KMS-11 (cell line): ENCODE data around the gene CRYBA2.

Source experiments
- H2AFZ ChIP-seq: fragments of 200-600 bp; sonication (generic); 2 replicates; pipeline ENCODE4 v1.6.1; 2016; ENCODE audit warnings: antibody characterized with exemption, mixed run types, low read depth
- H3K27ac ChIP-seq: fragments of 200-600 bp; sonication (generic); 2 replicates; pipeline ENCODE4 v1.6.1; 2016; ENCODE audit warnings: mild to moderate bottlenecking, mixed run types
- H3K27me3 ChIP-seq: fragments of 200-600 bp; sonication (generic); 2 replicates; pipeline ENCODE4 v1.6.1; 2017; ENCODE audit warnings: mild to moderate bottlenecking, low read depth, mixed run types, moderate library complexity; ENCODE audit not compliant: insufficient read depth
- H3K36me3 ChIP-seq: fragments of 200-600 bp; sonication (generic); 2 replicates; pipeline ENCODE4 v1.6.1; 2017; ENCODE audit warnings: mild to moderate bottlenecking, mixed run types; ENCODE audit not compliant: insufficient read depth
- H3K4me1 ChIP-seq: fragments of 200-600 bp; sonication (generic); 2 replicates; pipeline ENCODE4 v1.6.1; 2016; ENCODE audit warnings: mild to moderate bottlenecking, low read depth, mixed run types; ENCODE audit not compliant: poor library complexity, severe bottlenecking
- H3K4me2 ChIP-seq: fragments of 200-600 bp; sonication (generic); 2 replicates; pipeline ENCODE4 v1.7.0; 2016; ENCODE audit warnings: mild to moderate bottlenecking, mixed run types
- H3K4me3 ChIP-seq: fragments of 200-600 bp; sonication (generic); IDR thresholded peaks from 2 replicates; pipeline ENCODE4 v1.6.1; 2017; ENCODE audit warnings: low read depth, low read length, mixed read lengths; ENCODE audit not compliant: insufficient read depth
- H3K79me2 ChIP-seq: fragments of 200-600 bp; sonication (generic); 2 replicates; pipeline ENCODE4 v1.6.1; 2016; ENCODE audit warnings: low read depth, mixed run types; ENCODE audit not compliant: insufficient read depth
- H3K9ac ChIP-seq: fragments of 200-600 bp; sonication (generic); 2 replicates; pipeline ENCODE4 v1.6.1; 2016; ENCODE audit warnings: mild to moderate bottlenecking, mixed run types
- H4K20me1 ChIP-seq: fragments of 200-600 bp; sonication (generic); 2 replicates; pipeline ENCODE4 v1.6.1; 2016; ENCODE audit warnings: mild to moderate bottlenecking, mixed run types; ENCODE audit not compliant: insufficient read depth
- TF ChIP-seq, protein P1 (sequence below): fragments of 200-600 bp; sonication (generic); conservative IDR thresholded peaks from 2 replicates; pipeline ENCODE4 v1.6.1; 2017; ENCODE audit warnings: low read depth, mild to moderate bottlenecking, antibody characterized with exemption, low read length, moderate library complexity, mixed read lengths

CRYBA2 gene

DNA sequence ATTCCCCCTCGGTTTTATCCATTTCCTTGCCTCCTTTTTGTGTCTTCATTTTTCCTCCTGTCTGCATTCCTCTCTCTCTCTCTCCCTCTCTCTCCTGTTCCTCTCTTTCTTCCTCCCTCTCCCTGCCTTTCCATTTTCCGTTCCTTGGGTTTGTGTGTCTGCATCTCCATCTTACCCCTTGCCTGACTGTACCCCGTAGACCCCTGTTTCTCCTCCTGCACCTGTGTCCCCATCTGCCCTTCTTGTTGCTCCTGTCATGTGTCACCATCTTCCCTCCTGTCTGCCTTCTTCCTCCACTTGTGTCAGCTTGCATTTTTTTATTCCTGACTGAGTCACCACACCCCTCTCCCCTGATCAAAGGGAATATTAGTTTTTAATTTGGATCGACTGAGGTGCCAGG lies 32.0 kb downstream of the CRYBA2 start:
- no peak overlapping the region for H2AFZ ChIP-seq
- no peaks in the 10 kb centered on the region for H3K79me2 ChIP-seq
- TF ChIP-seq, protein P1, sequence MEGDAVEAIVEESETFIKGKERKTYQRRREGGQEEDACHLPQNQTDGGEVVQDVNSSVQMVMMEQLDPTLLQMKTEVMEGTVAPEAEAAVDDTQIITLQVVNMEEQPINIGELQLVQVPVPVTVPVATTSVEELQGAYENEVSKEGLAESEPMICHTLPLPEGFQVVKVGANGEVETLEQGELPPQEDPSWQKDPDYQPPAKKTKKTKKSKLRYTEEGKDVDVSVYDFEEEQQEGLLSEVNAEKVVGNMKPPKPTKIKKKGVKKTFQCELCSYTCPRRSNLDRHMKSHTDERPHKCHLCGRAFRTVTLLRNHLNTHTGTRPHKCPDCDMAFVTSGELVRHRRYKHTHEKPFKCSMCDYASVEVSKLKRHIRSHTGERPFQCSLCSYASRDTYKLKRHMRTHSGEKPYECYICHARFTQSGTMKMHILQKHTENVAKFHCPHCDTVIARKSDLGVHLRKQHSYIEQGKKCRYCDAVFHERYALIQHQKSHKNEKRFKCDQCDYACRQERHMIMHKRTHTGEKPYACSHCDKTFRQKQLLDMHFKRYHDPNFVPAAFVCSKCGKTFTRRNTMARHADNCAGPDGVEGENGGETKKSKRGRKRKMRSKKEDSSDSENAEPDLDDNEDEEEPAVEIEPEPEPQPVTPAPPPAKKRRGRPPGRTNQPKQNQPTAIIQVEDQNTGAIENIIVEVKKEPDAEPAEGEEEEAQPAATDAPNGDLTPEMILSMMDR = no peak
- H4K20me1 ChIP-seq = no peaks in the 10 kb centered on the region
- H3K9ac ChIP-seq = no peak overlapping the region
- H3K36me3 ChIP-seq = no peaks in the 10 kb centered on the region
- peaks cover 26% of the 10 kb centered on the region; the same call in 1 of the 2 replicates for H3K27me3 ChIP-seq
- peaks cover 14% of the 10 kb centered on the region for H3K4me1 ChIP-seq
- no peak overlapping the region for H3K4me3 ChIP-seq
- H3K4me2 ChIP-seq = no peak overlapping the region
- H3K27ac ChIP-seq = no peak overlapping the region

DNA sequence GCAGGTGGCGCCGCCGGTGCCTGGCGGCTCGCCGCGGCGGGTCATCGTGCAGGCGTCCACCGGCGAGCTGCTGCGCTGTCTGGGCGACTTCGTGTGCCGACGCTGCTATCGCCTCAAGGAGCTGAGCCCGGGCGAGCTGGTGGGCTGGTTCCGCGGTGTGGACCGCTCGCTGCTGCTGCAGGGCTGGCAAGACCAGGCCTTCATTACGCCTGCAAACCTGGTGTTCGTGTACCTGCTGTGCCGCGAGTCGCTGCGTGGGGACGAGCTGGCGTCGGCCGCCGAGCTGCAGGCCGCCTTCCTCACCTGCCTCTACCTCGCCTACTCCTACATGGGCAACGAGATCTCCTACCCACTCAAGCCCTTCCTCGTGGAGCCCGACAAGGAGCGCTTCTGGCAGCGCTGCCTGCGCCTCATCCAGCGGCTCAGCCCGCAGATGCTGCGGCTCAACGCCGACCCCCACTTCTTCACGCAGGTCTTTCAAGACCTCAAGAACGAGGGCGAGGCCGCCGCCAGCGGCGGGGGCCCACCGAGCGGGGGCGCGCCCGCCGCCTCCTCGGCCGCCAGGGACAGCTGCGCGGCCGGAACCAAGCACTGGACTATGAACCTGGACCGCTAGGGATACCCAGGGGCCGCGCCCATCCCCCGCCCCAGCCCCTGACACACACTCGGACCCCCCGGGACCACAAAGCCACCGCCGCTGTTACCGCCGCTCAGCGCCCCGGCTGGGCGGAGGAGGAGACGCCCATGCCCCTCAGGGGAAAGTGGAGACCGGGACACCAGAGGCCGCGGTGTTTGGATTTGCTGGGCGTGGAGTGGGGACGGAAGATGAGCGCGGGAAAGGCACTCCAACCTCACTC lies 32.7 kb downstream of the CRYBA2 start:
- H3K79me2 ChIP-seq = no peaks in the 10 kb centered on the region
- H3K27ac ChIP-seq = no peak overlapping the region
- no peak overlapping the region for H3K4me2 ChIP-seq
- TF ChIP-seq, protein P1 = no peak
- peaks cover 26% of the 10 kb centered on the region; the same call in 1 of the 2 replicates for H3K27me3 ChIP-seq
- H3K4me3 ChIP-seq = no peak overlapping the region
- no peaks in the 10 kb centered on the region for H4K20me1 ChIP-seq
- no peaks in the 10 kb centered on the region for H3K36me3 ChIP-seq
- peaks cover 14% of the 10 kb centered on the region for H3K4me1 ChIP-seq
- H3K9ac ChIP-seq = no peak overlapping the region
- no peak overlapping the region for H2AFZ ChIP-seq

DNA sequence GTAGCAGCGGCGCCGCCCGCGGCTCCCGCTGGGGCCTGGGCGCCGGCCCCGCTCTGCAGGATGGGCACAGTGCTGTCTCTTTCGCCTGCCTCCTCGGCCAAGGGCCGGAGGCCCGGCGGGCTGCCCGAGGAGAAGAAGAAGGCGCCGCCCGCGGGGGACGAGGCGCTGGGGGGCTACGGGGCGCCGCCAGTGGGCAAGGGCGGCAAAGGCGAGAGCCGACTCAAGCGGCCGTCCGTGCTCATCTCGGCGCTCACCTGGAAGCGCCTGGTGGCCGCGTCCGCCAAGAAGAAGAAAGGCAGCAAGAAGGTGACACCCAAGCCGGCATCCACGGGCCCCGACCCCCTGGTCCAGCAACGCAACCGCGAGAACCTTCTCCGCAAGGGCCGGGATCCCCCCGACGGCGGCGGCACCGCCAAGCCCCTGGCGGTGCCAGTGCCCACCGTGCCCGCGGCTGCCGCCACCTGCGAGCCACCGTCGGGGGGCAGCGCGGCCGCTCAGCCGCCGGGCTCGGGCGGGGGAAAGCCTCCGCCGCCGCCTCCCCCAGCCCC lies 33.4 kb downstream of the CRYBA2 start:
- Histone ChIP-seq H3K36me3 (no peaks in the 10 kb centered on the region), H3K79me2 (no peaks in the 10 kb centered on the region), H3K9ac (no peak overlapping the region), H3K27ac (no peak overlapping the region), H4K20me1 (no peaks in the 10 kb centered on the region), H3K4me3 (peak overlapping the region; percentile 44), H2AFZ (peak overlapping the region; percentile 71; the same call in 1 of the 2 replicates), H3K4me1 (peaks cover 14% of the 10 kb centered on the region), H3K4me2 (peak overlapping the region; percentile 54), H3K27me3 (peaks cover 26% of the 10 kb centered on the region; the same call in 1 of the 2 replicates)
- TF ChIP-seq, protein P1 = no peak

DNA sequence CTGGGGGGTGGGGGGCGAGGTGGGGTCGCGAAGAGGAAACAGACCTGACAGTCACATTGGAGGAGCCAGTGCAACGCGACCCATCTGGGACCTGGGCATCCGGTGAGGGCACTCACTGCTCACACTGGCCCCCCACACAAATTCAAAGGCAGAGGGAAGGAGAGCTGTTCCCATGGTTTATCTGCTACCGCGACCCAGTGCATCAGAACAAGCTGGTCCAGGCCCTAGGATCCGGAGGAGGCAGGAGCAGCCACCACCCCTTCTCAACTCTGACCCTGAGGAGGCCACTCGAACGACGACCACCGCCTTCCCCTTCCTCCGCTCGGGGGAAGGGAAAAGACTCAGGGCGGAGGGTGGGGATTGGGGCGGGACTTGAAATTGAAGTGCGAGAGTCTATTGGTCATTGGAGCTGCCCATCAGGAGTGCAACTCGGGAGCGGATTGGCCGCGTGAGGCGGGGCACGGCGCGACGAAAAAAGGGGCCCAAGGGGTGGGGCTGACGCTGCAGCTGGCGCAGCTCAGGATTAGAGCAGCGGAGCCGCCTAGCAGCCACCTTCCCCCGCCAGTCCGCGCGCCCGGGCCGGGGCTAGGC lies 34.0 kb downstream of the CRYBA2 start, which contains the start of gene CDK5R2:
Gene CDK5R2, plus strand, starts transcription at position 526 of the 591 bp plus-strand sequence. CDS start 155 bp downstream, outside the sequence.
- no peak within 1 kb of the TSS for H3K9ac ChIP-seq
- H3K4me3 ChIP-seq = peak within 1 kb of the TSS; percentile 44

More for the DNA sequence above, 34.0 kb downstream of the CRYBA2 start, which contains the start of gene CDK5R2:
- Histone ChIP-seq H3K36me3 (no peaks in the 10 kb centered on the region), H3K27me3 (peaks cover 21% of the 10 kb centered on the region; the same call in 1 of the 2 replicates), H3K27ac (no peak within 1 kb of the TSS), H3K4me1 (peaks cover 12% of the 10 kb centered on the region), H2AFZ (peak within 1 kb of the TSS; percentile 71; the same call in 1 of the 2 replicates), H4K20me1 (no peaks in the 10 kb centered on the region), H3K79me2 (no peaks in the 10 kb centered on the region), H3K4me2 (peak within 1 kb of the TSS; percentile 57)
- TF ChIP-seq, protein P1 = no peak
